ENCODE results near the gene CIDEA. TPM values are rescaled to one million over a fixed set of nuclear protein-coding genes. Genes with fewer than 3 reads are reported as not detected.

Gene CIDEA
- total RNA-seq, 1 donor from 2014 or later = not detected

DNA sequence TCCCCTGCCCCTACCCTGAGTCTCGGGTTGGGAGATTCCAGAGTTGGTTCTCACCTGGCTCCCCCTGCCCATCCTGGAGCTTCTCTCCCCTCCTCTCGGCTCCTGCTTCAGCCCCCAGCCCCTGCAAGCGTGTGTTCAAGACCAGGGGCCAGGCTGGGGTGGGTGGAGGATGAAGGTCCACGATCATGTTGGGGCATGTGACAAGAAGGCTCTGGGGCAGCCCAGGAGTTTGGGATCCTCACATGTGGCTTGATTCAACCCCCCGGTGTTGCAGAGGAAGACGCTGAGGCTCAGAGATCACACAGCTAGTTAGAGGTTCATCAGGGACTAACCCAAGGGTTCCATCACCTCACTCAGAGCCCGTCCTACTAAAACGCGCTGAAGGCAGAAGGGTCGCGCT lies 39.7 kb downstream of the CIDEA start:
- H3K36me3 ChIP-seq = no peaks in the 10 kb centered on the region
- peaks cover 2% of the 10 kb centered on the region for H3K4me1 ChIP-seq
- no peak overlapping the region for H3K4me3 ChIP-seq
- ATAC-seq = no peak
- TF ChIP-seq, protein P1, sequence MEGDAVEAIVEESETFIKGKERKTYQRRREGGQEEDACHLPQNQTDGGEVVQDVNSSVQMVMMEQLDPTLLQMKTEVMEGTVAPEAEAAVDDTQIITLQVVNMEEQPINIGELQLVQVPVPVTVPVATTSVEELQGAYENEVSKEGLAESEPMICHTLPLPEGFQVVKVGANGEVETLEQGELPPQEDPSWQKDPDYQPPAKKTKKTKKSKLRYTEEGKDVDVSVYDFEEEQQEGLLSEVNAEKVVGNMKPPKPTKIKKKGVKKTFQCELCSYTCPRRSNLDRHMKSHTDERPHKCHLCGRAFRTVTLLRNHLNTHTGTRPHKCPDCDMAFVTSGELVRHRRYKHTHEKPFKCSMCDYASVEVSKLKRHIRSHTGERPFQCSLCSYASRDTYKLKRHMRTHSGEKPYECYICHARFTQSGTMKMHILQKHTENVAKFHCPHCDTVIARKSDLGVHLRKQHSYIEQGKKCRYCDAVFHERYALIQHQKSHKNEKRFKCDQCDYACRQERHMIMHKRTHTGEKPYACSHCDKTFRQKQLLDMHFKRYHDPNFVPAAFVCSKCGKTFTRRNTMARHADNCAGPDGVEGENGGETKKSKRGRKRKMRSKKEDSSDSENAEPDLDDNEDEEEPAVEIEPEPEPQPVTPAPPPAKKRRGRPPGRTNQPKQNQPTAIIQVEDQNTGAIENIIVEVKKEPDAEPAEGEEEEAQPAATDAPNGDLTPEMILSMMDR (IDR thresholded peaks at IDR 0.05) = no peak
- DNase-seq = no peak
- intact Hi-C loops (cut with DNase I) = no loop called here
- no peaks in the 10 kb centered on the region for H3K9me3 ChIP-seq
- H3K27me3 ChIP-seq (ENCODE audit: low read depth) = peaks cover 13% of the 10 kb centered on the region
- H3K27ac ChIP-seq = no peak overlapping the region

DNA sequence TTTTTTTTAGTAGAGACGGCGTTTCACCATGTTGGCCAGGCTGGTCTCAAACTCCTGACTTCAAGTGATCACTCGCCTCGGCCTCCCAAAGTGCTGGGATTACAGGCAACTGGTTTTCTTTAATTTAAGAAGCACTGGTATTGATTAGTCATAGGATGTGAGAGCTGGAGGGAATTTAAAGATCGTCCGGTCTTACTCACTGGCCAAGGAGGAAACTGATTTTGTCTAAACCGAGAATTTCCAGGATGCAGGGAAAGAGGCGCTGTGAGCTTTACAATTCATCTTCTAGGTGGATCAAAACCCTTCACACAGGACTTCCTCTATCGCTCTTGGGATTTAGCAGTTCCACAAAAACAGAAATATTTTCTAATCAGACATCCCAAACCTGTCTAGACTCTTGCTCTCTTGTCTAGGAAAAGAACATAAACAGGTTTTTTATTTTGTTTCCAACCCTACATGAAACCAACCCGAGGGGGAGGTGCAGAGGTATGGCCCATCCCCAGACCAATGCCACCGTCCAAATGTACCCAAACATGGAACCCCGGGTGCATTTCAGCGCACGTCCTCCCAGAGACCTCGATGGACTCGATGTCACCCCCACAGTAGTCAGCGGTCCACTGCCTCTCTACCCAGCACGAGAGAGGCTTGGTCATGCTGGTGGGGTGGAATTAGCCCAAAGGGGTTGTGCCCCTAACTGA lies 41.4 kb downstream of the CIDEA start:
- Histone ChIP-seq H3K4me3 (no peak overlapping the region), H3K27me3 (ENCODE audit: low read depth) (no peaks in the 10 kb centered on the region), H3K36me3 (no peaks in the 10 kb centered on the region), H3K9me3 (no peaks in the 10 kb centered on the region), H3K4me1 (no peaks in the 10 kb centered on the region), H3K27ac (no peak overlapping the region)
- TF ChIP-seq, protein P1 (IDR thresholded peaks at IDR 0.05) = no peak
- ATAC-seq (no peak), DNase-seq (no peak)
- intact Hi-C loops (cut with DNase I) = no loop called here

DNA sequence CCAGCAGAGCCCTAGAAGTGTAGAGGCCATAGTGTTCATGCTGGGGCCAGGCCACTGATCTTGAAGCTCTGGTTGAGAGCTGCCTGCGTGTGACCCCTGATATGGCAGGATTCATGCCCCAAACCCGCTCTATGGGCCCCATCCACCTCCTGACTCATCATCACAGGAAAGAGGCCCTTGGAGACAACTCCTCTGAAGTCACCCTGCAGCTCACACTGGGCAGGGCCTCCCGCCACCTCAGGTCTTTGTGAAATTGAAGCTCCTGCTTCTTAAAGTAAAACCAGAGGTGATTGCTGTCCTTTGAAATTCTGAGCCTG lies 41.9 kb downstream of the CIDEA start:
- TF ChIP-seq, protein P1 (IDR thresholded peaks at IDR 0.05) = no peak
- DNase-seq = no peak
- H3K9me3 ChIP-seq = no peaks in the 10 kb centered on the region
- H3K36me3 ChIP-seq = no peaks in the 10 kb centered on the region
- no peaks in the 10 kb centered on the region for H3K4me1 ChIP-seq
- no peak for ATAC-seq
- intact Hi-C loops (cut with DNase I) = no loop called here
- no peaks in the 10 kb centered on the region for H3K27me3 ChIP-seq (ENCODE audit: low read depth)
- no peak overlapping the region for H3K4me3 ChIP-seq
- no peak overlapping the region for H3K27ac ChIP-seq

DNA sequence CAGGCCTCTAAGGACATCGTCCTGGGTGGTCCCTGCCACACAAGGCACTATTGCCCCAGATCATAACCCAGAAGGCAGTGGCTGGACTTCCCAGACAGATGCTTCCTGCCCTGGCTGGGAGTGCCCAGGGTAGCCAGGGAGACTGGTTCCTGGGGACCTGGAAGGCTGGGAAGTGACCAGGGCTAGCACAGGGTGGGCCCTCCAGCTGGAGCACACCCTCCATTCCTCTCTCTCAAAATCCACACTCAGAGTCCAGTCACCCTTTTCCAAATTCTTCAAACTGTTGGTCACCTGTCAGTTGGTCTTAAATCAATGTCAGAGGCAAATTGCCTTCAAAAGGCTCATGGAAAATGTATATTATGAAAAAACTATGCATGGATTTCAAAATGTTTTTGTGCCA lies 42.3 kb downstream of the CIDEA start:
- intact Hi-C loops (cut with DNase I) = no loop called here
- Histone ChIP-seq H3K27ac (no peak overlapping the region), H3K27me3 (ENCODE audit: low read depth) (no peaks in the 10 kb centered on the region), H3K4me3 (no peak overlapping the region), H3K36me3 (no peaks in the 10 kb centered on the region), H3K4me1 (no peaks in the 10 kb centered on the region), H3K9me3 (no peaks in the 10 kb centered on the region)
- TF ChIP-seq, protein P1 (IDR thresholded peaks at IDR 0.05) = no peak
- no peak for DNase-seq
- ATAC-seq = no peak

DNA sequence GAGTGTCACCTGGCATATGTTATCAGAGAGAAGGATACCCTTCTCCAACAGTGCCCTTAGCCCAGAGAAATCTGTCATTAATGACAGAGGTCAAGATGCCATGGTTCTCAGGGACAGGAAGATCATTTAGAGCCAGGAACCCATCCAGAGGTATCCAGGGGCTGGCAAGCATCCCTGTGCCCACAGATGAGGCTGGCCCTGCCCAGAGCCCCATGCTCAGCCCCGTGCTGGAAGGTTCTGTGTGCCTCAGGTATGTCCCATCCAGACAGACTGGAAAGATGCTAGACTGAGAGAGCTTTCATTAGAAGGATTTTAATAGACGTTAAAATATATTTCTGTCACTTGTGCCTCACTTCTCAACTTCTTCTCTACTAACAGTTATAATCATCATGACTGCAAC lies 45.7 kb downstream of the CIDEA start:
- DNase-seq (no peak), ATAC-seq (no peak)
- Histone ChIP-seq H3K27ac (no peak overlapping the region), H3K4me1 (no peaks in the 10 kb centered on the region), H3K36me3 (no peaks in the 10 kb centered on the region), H3K4me3 (no peak overlapping the region), H3K9me3 (no peaks in the 10 kb centered on the region), H3K27me3 (ENCODE audit: low read depth) (no peaks in the 10 kb centered on the region)
- intact Hi-C loops (cut with DNase I) = no loop called here
- TF ChIP-seq, protein P1 (IDR thresholded peaks at IDR 0.05) = no peak

All from lower lobe of right lung (tissue), 2 donors.